ENCODE results near the gene MYO5A. TPM values are rescaled to one million over a fixed set of nuclear protein-coding genes. Genes with fewer than 3 reads are reported as not detected.

MYO5A gene
- total and polyA plus RNA-seq, 2 donors (not counting 1 experiment from before 2014, with no cell fraction given) = 12.2 to 44.4 TPM

DNA sequence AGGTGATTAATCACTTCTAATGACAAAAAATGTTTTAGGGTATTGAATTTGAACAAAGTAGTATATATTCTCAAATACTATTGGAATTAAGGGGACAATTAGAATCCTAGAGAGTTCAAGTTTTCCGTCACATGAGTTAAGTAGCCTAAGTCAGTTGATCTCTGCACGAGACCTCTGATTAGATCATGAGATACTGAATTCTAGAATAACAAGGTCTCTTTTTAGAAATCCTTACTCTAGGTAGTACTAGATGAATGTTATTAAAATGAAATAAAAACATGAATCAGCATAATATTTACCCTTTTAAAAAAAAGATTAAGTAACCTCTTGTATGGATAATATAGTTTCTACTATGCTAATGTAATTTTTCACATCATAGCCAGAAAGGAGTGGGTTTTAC, 43.4 kb downstream of the MYO5A start:
- CTCF ChIA-PET = interaction anchor here (0.6 kb wide), 1 partner anchor 187 kb away, joined by 3 read pairs; no protein-coding TSS in a partner anchor
- no CpG with 5 or more reads among the region's 2 CpGs for WGBS (ENCODE audit: insufficient coverage)

DNA sequence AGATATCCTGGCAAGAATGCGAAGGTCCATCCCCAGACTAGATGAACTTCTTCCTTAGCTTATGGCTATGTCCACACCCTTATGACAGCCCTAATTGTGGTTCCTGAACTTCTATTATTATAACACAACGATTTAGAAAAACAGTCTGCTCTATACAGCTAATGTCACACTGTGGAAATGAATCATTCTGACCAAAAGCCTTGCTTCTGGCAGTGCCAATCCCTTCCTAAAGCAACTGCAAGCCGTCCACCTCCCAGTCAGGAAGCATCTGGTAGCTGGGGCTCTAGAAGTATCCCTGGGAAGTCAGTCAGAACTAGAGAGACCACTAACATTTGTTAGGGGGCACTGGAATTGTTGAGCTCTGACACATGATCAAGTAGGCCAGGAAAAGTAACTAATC, 45.0 kb downstream of the MYO5A start:
- Mint-ChIP-seq H3K9me3 (ENCODE audit: insufficient read depth) (no peaks in the 10 kb centered on the region), H3K27ac (peak overlapping the region; percentile 41), H3K4me1 (peaks cover 57% of the 10 kb centered on the region), H3K27me3 (no peaks in the 10 kb centered on the region), H3K4me3 (no peak overlapping the region)
- ChIA-PET CTCF (interaction anchor here (0.6 to 0.9 kb wide), 2 partner anchors 16 to 18 kb away, joined by 3 to 4 read pairs; no protein-coding TSS in a partner anchor), POLR2A (no interaction called here)
- DNase-seq (no peak), ATAC-seq (ENCODE audit: low read depth) (no peak)
- WGBS (ENCODE audit: insufficient coverage) = no CpG with 5 or more reads among the region's 3 CpGs
- TF ChIP-seq, protein P1, sequence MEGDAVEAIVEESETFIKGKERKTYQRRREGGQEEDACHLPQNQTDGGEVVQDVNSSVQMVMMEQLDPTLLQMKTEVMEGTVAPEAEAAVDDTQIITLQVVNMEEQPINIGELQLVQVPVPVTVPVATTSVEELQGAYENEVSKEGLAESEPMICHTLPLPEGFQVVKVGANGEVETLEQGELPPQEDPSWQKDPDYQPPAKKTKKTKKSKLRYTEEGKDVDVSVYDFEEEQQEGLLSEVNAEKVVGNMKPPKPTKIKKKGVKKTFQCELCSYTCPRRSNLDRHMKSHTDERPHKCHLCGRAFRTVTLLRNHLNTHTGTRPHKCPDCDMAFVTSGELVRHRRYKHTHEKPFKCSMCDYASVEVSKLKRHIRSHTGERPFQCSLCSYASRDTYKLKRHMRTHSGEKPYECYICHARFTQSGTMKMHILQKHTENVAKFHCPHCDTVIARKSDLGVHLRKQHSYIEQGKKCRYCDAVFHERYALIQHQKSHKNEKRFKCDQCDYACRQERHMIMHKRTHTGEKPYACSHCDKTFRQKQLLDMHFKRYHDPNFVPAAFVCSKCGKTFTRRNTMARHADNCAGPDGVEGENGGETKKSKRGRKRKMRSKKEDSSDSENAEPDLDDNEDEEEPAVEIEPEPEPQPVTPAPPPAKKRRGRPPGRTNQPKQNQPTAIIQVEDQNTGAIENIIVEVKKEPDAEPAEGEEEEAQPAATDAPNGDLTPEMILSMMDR (IDR thresholded peaks at IDR 0.05) = no peak
- TF ChIP-seq EZH2 (IDR thresholded peaks at IDR 0.05; ENCODE audit: borderline replicate concordance, insufficient read depth, low read depth, low read length, poor library complexity, severe bottlenecking) = no peak
- Histone ChIP-seq H3K27me3 (replicated peaks in 1 of 4; ENCODE audit: control extremely low read depth in 1 of 4, control insufficient read depth in 3 of 4, insufficient read depth in 4 of 4, low read length in 3 of 4) (no peaks in the 10 kb centered on the region), H3K4me1 (ENCODE audit: control insufficient read depth in 2 of 2, insufficient read depth in 2 of 2, low read length in 2 of 2) (peaks cover 41 to 47% of the 10 kb centered on the region in 2 donors), H2AFZ (ENCODE audit: insufficient read depth, low read depth, low read length, poor library complexity, severe bottlenecking) (no peak overlapping the region), H3K9me3 (ENCODE audit: control extremely low read depth in 1 of 3, control insufficient read depth in 2 of 3, insufficient read depth in 1 of 3, low read length in 2 of 3) (no peaks in the 10 kb centered on the region), H3K36me3 (replicated peaks in 1 of 2; ENCODE audit: control extremely low read depth in 1 of 2, control insufficient read depth in 1 of 2, extremely low read depth in 1 of 2, insufficient read depth in 2 of 2, low read length in 1 of 2) (peaks cover 0 to 3% of the 10 kb centered on the region in 2 experiments), H3K79me2 (ENCODE audit: control insufficient read depth, insufficient read depth, low read length) (peaks cover 85% of the 10 kb centered on the region), H3K9ac (ENCODE audit: low read length) (no peak overlapping the region), H3K4me3 (ENCODE audit: control extremely low read depth in 1 of 5, extremely low read depth in 1 of 5, insufficient read depth in 1 of 5, low read depth in 2 of 5, low read length in 4 of 5) (no peak overlapping the region), H3K4me2 (replicated peaks; ENCODE audit: low read depth, low read length, poor library complexity, severe bottlenecking) (no peak overlapping the region), H4K20me1 (ENCODE audit: control insufficient read depth, insufficient read depth, low read length, poor library complexity, severe bottlenecking) (peaks cover 49% of the 10 kb centered on the region), H3K27ac (ENCODE audit: low read length in 2 of 2) (peak overlapping the region in 1 of 2 donors; percentile 12)
- intact Hi-C loops (cut with micrococcal nuclease) = loop anchor here (2.0 to 5.0 kb wide), 2 partner anchors 15 to 44 kb away; partner anchors contain the start of gene MYO5A

More for the DNA sequence above, 43.4 kb downstream of the MYO5A start:
- peaks cover 34 to 40% of the 10 kb centered on the region in 2 donors for H3K4me1 ChIP-seq (ENCODE audit: control insufficient read depth in 2 of 2, insufficient read depth in 2 of 2, low read length in 2 of 2)
- no peaks in the 10 kb centered on the region for H3K27me3 Mint-ChIP-seq
- H2AFZ ChIP-seq (ENCODE audit: insufficient read depth, low read depth, low read length, poor library complexity, severe bottlenecking) = no peak overlapping the region
- TF ChIP-seq EZH2 (IDR thresholded peaks at IDR 0.05; ENCODE audit: borderline replicate concordance, insufficient read depth, low read depth, low read length, poor library complexity, severe bottlenecking) = no peak
- TF ChIP-seq, protein P1 (IDR thresholded peaks at IDR 0.05) = no peak
- H3K9me3 Mint-ChIP-seq (ENCODE audit: insufficient read depth) = no peaks in the 10 kb centered on the region
- H3K36me3 ChIP-seq (replicated peaks in 1 of 2; ENCODE audit: control extremely low read depth in 1 of 2, control insufficient read depth in 1 of 2, extremely low read depth in 1 of 2, insufficient read depth in 2 of 2, low read length in 1 of 2) = peaks cover 0 to 3% of the 10 kb centered on the region in 2 experiments
- peaks cover 88% of the 10 kb centered on the region for H3K79me2 ChIP-seq (ENCODE audit: control insufficient read depth, insufficient read depth, low read length)
- POLR2A ChIA-PET = interaction anchor here (0.7 kb wide), 1 partner anchor 442 kb away, joined by 6 read pairs; no protein-coding TSS in a partner anchor
- H3K9me3 ChIP-seq (ENCODE audit: control extremely low read depth in 1 of 3, control insufficient read depth in 2 of 3, insufficient read depth in 1 of 3, low read length in 2 of 3) = no peaks in the 10 kb centered on the region
- H3K27me3 ChIP-seq (replicated peaks in 1 of 4; ENCODE audit: control extremely low read depth in 1 of 4, control insufficient read depth in 3 of 4, insufficient read depth in 4 of 4, low read length in 3 of 4) = no peaks in the 10 kb centered on the region
- H3K9ac ChIP-seq (ENCODE audit: low read length) = no peak overlapping the region
- DNase-seq (no peak), ATAC-seq (ENCODE audit: low read depth) (no peak)
- intact Hi-C loops (cut with micrococcal nuclease) = no loop called here
- H3K27ac ChIP-seq (ENCODE audit: low read length in 2 of 2) = no peak overlapping the region
- no peak overlapping the region for H3K4me3 ChIP-seq (ENCODE audit: control extremely low read depth in 1 of 5, extremely low read depth in 1 of 5, insufficient read depth in 1 of 5, low read depth in 2 of 5, low read length in 4 of 5)
- H3K27ac Mint-ChIP-seq = no peak overlapping the region
- H4K20me1 ChIP-seq (ENCODE audit: control insufficient read depth, insufficient read depth, low read length, poor library complexity, severe bottlenecking) = peaks cover 53% of the 10 kb centered on the region
- H3K4me1 Mint-ChIP-seq = peaks cover 59% of the 10 kb centered on the region
- no peak overlapping the region for H3K4me2 ChIP-seq (replicated peaks; ENCODE audit: low read depth, low read length, poor library complexity, severe bottlenecking)
- no peak overlapping the region for H3K4me3 Mint-ChIP-seq

Measured in B cell (primary cell).